GM21423 (cell line): Measurements from ENCODE around the gene LDLRAD4.

Experiments used
- ATAC-seq: cut with Tn5 transposase; IDR thresholded peaks from one replicate; pipeline ENCODE4 v1.9.1; 2021; ENCODE audit warnings: mild to moderate bottlenecking, moderate library complexity; ENCODE audit not compliant: unreplicated experiment

LDLRAD4 gene

GRCh38 chr18:13577781-13578180, 359.2 kb downstream of the LDLRAD4 start:
- ATAC-seq = no peak

GRCh38 chr18:13578400-13578799, 359.8 kb downstream of the LDLRAD4 start:
- ATAC-seq = no peak

- no peak for ATAC-seq
These were observed 361.3 kb downstream of the LDLRAD4 start for GRCh38 chr18:13579874-13580273.

- no peak for ATAC-seq
These were observed 361.8 kb downstream of the LDLRAD4 start for GRCh38 chr18:13580351-13580750.

- no peak for ATAC-seq
These were observed 362.4 kb downstream of the LDLRAD4 start for GRCh38 chr18:13580991-13581390.

- ATAC-seq = no peak
These were observed 363.1 kb downstream of the LDLRAD4 start for GRCh38 chr18:13581496-13582177.

GRCh38 chr18:13582178-13582670, 363.7 kb downstream of the LDLRAD4 start:
- no peak for ATAC-seq

GRCh38 chr18:13583576-13584550, 365.3 kb downstream of the LDLRAD4 start:
- ATAC-seq = no peak

GRCh38 chr18:13584825-13585224, 366.3 kb downstream of the LDLRAD4 start:
- no peak for ATAC-seq

GRCh38 chr18:13585379-13586153, 367.0 kb downstream of the LDLRAD4 start:
- peak; percentile 36 for ATAC-seq

GRCh38 chr18:13587001-13587400, 368.4 kb downstream of the LDLRAD4 start:
- no peak for ATAC-seq

- ATAC-seq = no peak
These were observed 368.9 kb downstream of the LDLRAD4 start for GRCh38 chr18:13587477-13587876.

- no peak for ATAC-seq
These were observed 369.4 kb downstream of the LDLRAD4 start for GRCh38 chr18:13587937-13588336.

- no peak for ATAC-seq
These were observed 370.8 kb downstream of the LDLRAD4 start for GRCh38 chr18:13589316-13589715.

GRCh38 chr18:13589943-13590342, 371.4 kb downstream of the LDLRAD4 start:
- ATAC-seq = no peak

GRCh38 chr18:13592246-13592645, 373.7 kb downstream of the LDLRAD4 start:
- no peak for ATAC-seq

- ATAC-seq = no peak
These were observed 376.0 kb downstream of the LDLRAD4 start for GRCh38 chr18:13594551-13594950.

GRCh38 chr18:13597068-13597467, 378.5 kb downstream of the LDLRAD4 start:
- no peak for ATAC-seq

- ATAC-seq = no peak
These were observed 380.0 kb downstream of the LDLRAD4 start for GRCh38 chr18:13598591-13598990.

GRCh38 chr18:13599031-13599430, 380.5 kb downstream of the LDLRAD4 start:
- ATAC-seq = no peak
